Caco-2 (cell line): ENCODE measurements around the gene E2F6. TPM values are rescaled to one million over a fixed set of nuclear protein-coding genes. Genes with fewer than 3 reads are reported as not detected.

Experiments used
- BruUV-seq: library from RNA; stranded (reverse); fragments of 400-500 nt; replicated peaks from 2 replicates; lab custom pipeline; 2021; lab: Mats Ljungman, UMichigan
- CTCF ChIA-PET: fragments of 300-600 bp; sonication (Branson Sonifier 250); formaldehyde crosslinking; loops from one replicate; lab custom pipeline; 2022; ENCODE audit warnings: antibody characterized with exemption; lab: Charles Lee
- POLR2A ChIA-PET: fragments of 300-600 bp; sonication (Branson Sonifier 250); formaldehyde crosslinking; loops from one replicate; lab custom pipeline; 2022; ENCODE audit warnings: antibody characterized with exemption; lab: Charles Lee
- DNase-seq, 2 experiments: peaks; one replicate each; pipeline versions ENCODE4 v3.0.0 to v3.0.0-alpha.2; 2020 to 2022
- H3K27me3 ChIP-seq: replicated peaks from 2 replicates; pipeline ENCODE4 v1.6.0; 2011; ENCODE audit warnings: low read length; ENCODE audit not compliant: control insufficient read depth, insufficient read depth
- H3K36me3 ChIP-seq: 2 replicates; pipeline ENCODE4 v1.5.1; 2011; ENCODE audit warnings: low read length; ENCODE audit not compliant: control insufficient read depth, insufficient read depth
- H3K4me1 ChIP-seq: fragments of 250-450 bp; sonication (Bioruptor Pico); 2 replicates; pipeline ENCODE4 v1.5.1; 2020; ENCODE audit warnings: mild to moderate bottlenecking
- H3K4me3 ChIP-seq: 2 replicates; pipeline ENCODE4 v1.5.1; 2011; ENCODE audit warnings: low read depth, mild to moderate bottlenecking, control low read depth, low read length
- H3K9me3 ChIP-seq: fragments of 250-450 bp; sonication (Bioruptor Pico); 2 replicates; pipeline ENCODE4 v1.5.1; 2020; ENCODE audit warnings: mild to moderate bottlenecking, moderate library complexity
- H3K27ac Mint-ChIP-seq: one replicate; pipeline ENCODE4 v1.8.0; 2022; ENCODE audit warnings: mixed read lengths; ENCODE audit not compliant: unreplicated experiment
- H3K27me3 Mint-ChIP-seq: one replicate; pipeline ENCODE4 v1.8.0; 2022; ENCODE audit warnings: mixed read lengths; ENCODE audit not compliant: insufficient read depth, unreplicated experiment
- H3K36me3 Mint-ChIP-seq: one replicate; pipeline ENCODE4 v1.8.0; 2022; ENCODE audit warnings: mild to moderate bottlenecking, mixed read lengths; ENCODE audit not compliant: insufficient read depth, unreplicated experiment
- H3K4me1 Mint-ChIP-seq: one replicate; pipeline ENCODE4 v1.8.0; 2022; ENCODE audit warnings: low read depth, mixed read lengths; ENCODE audit not compliant: unreplicated experiment
- H3K4me3 Mint-ChIP-seq: one replicate; pipeline ENCODE4 v1.8.0; 2022; ENCODE audit warnings: mild to moderate bottlenecking, moderate library complexity, mixed read lengths; ENCODE audit not compliant: unreplicated experiment
- H3K9me3 Mint-ChIP-seq: one replicate; pipeline ENCODE4 v1.8.0; 2022; ENCODE audit warnings: mixed read lengths; ENCODE audit not compliant: unreplicated experiment
- intact Hi-C: fragments of 100-400 bp; cut with micrococcal nuclease; formaldehyde crosslinking; loops from one replicate; pipeline ENCODE4 v1.10.0; 2022; ENCODE audit not compliant: unreplicated experiment
- total RNA-seq: library from RNA; stranded (reverse); gene quantifications from 2 replicates; pipeline ENCODE4 v1.2.3, GENCODE V29; 2022
- TF ChIP-seq, protein P1 (sequence below), 2 experiments: fragments of 200-600 bp in 1 of 2; IDR thresholded peaks; 1 replicate in 1 of 2; 2 replicates in 1 of 2; pipeline versions ENCODE4 v1.5.1 to v1.8.0; 2011 to 2022; ENCODE audit warnings: antibody characterized with exemption in 1 of 2, control low read depth in 1 of 2, inconsistent platforms in 1 of 2, low read depth in 1 of 2, low read length in 1 of 2, mild to moderate bottlenecking in 1 of 2, moderate library complexity in 1 of 2; ENCODE audit not compliant: insufficient read depth in 1 of 2, severe bottlenecking in 1 of 2, unreplicated experiment in 1 of 2

Gene E2F6
- total RNA-seq, 1 experiment from 2014 or later: 44.5 TPM

DNA sequence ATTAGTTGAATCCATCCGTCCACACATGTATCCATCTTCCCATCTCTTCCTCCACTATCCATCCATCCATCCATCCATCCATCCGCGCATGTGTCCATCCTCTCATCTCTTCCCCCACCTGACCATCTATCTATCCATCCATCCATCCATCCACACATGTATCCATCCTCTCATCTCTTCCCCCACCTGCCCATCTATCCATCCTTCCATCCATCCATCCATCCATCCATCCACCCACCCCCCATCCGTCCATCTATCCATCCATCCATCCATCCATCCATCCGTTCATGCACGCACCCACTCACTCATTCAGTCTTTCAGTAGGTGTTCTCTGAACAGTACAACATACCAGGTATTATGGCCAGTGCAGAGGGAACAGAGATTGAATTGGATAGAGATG is 48.9 kb upstream of the E2F6 start:
- intact Hi-C loops: no loop called here
- no peaks in the 10 kb centered on the region for H3K9me3 ChIP-seq
- ChIA-PET POLR2A (no interaction called here), CTCF (no interaction called here)
- no peaks in the 10 kb centered on the region for H3K36me3 Mint-ChIP-seq
- H3K4me3 Mint-ChIP-seq: no peak overlapping the region
- no peak for DNase-seq
- TF ChIP-seq, protein P1, sequence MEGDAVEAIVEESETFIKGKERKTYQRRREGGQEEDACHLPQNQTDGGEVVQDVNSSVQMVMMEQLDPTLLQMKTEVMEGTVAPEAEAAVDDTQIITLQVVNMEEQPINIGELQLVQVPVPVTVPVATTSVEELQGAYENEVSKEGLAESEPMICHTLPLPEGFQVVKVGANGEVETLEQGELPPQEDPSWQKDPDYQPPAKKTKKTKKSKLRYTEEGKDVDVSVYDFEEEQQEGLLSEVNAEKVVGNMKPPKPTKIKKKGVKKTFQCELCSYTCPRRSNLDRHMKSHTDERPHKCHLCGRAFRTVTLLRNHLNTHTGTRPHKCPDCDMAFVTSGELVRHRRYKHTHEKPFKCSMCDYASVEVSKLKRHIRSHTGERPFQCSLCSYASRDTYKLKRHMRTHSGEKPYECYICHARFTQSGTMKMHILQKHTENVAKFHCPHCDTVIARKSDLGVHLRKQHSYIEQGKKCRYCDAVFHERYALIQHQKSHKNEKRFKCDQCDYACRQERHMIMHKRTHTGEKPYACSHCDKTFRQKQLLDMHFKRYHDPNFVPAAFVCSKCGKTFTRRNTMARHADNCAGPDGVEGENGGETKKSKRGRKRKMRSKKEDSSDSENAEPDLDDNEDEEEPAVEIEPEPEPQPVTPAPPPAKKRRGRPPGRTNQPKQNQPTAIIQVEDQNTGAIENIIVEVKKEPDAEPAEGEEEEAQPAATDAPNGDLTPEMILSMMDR (IDR thresholded peaks at IDR 0.05; ENCODE audit: insufficient read depth in 1 of 2, low read depth in 1 of 2, low read length in 1 of 2, severe bottlenecking in 1 of 2, unreplicated experiment in 1 of 2): no peak
- no peaks in the 10 kb centered on the region for H3K36me3 ChIP-seq
- H3K27me3 Mint-ChIP-seq: no peaks in the 10 kb centered on the region
- H3K4me3 ChIP-seq: no peak overlapping the region
- no peak overlapping the region for H3K27ac Mint-ChIP-seq
- no peaks in the 10 kb centered on the region for H3K4me1 Mint-ChIP-seq
- H3K9me3 Mint-ChIP-seq: no peaks in the 10 kb centered on the region
- BruUV-seq: no TSS peak
- H3K27me3 ChIP-seq: no peaks in the 10 kb centered on the region; the same call in 1 of the 2 replicates
- H3K4me1 ChIP-seq: no peaks in the 10 kb centered on the region

DNA sequence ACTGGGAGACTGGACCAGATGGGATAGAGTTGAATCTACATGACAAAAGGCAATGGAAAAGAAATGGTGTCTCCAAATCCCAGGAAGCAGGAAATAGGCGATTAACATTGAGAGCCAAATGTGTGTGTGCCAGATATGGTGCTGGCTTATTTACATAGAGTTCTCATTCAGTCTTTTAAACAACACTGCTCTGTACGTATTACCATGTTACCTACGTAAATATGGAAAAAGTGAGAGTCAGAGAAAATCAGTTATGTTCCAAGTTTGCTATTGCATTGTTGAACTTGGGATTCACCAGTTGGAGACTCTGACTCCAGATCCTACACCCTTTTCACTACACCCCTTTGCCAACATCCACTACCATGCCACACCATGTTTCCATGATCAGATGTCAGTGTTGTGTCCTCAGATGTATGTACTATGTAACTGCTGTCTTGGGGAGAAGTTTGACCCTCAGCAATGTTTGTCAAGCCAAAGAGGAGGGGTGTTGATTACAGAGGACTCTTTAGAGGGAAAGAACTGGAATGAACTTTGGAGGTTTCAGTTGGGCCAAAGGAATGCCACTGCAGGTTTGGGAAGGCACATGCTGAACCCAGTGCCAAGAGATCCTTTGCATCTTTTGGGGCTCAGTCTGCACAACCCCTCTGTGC is 48.2 kb upstream of the E2F6 start:
- BruUV-seq: no TSS peak
- H3K36me3 ChIP-seq: no peaks in the 10 kb centered on the region
- no peaks in the 10 kb centered on the region for H3K4me1 Mint-ChIP-seq
- ChIA-PET CTCF (no interaction called here), POLR2A (no interaction called here)
- H3K9me3 ChIP-seq: no peaks in the 10 kb centered on the region
- no peak for DNase-seq
- TF ChIP-seq, protein P1 (IDR thresholded peaks at IDR 0.05; ENCODE audit: insufficient read depth in 1 of 2, low read depth in 1 of 2, low read length in 1 of 2, severe bottlenecking in 1 of 2, unreplicated experiment in 1 of 2): no peak
- intact Hi-C loops: no loop called here
- H3K36me3 Mint-ChIP-seq: no peaks in the 10 kb centered on the region
- H3K4me1 ChIP-seq: no peaks in the 10 kb centered on the region
- no peaks in the 10 kb centered on the region; the same call in 1 of the 2 replicates for H3K27me3 ChIP-seq
- no peaks in the 10 kb centered on the region for H3K27me3 Mint-ChIP-seq
- H3K4me3 ChIP-seq: no peak overlapping the region
- H3K4me3 Mint-ChIP-seq: no peak overlapping the region
- H3K9me3 Mint-ChIP-seq: no peaks in the 10 kb centered on the region
- H3K27ac Mint-ChIP-seq: no peak overlapping the region

DNA sequence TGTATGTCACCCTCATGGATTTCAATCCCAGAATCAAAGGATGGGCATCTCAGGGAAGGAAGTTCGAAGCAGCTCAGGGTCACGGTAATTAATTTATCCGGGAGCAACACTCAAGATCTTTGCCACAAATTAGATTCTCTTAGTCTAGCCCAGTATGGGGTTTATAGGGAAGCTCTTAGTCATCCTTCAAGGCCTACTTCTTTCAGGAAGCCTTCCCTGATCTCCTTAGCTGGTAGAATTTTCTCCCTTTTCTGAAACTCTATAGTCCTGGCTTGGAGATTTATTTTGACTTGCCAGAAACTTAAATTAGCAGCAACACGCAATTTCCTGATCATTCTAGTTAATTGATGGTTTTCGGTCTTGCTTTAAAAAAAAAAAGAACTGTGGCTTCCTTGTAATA is 47.4 kb upstream of the E2F6 start:
- Mint-ChIP-seq H3K27ac (no peak overlapping the region), H3K9me3 (no peaks in the 10 kb centered on the region), H3K27me3 (no peaks in the 10 kb centered on the region), H3K4me1 (no peaks in the 10 kb centered on the region), H3K36me3 (no peaks in the 10 kb centered on the region), H3K4me3 (no peak overlapping the region)
- Histone ChIP-seq H3K4me3 (no peak overlapping the region), H3K27me3 (no peaks in the 10 kb centered on the region; the same call in 1 of the 2 replicates), H3K36me3 (no peaks in the 10 kb centered on the region), H3K9me3 (no peaks in the 10 kb centered on the region), H3K4me1 (no peaks in the 10 kb centered on the region)
- intact Hi-C loops: no loop called here
- no peak for DNase-seq
- ChIA-PET CTCF (no interaction called here), POLR2A (no interaction called here)
- TF ChIP-seq, protein P1 (IDR thresholded peaks at IDR 0.05; ENCODE audit: insufficient read depth in 1 of 2, low read depth in 1 of 2, low read length in 1 of 2, severe bottlenecking in 1 of 2, unreplicated experiment in 1 of 2): no peak
- no TSS peak for BruUV-seq
